Heart right ventricle (tissue), 16 donors: ENCODE results near the gene GSG1. TPM values are rescaled to one million over a fixed set of nuclear protein-coding genes. Genes with fewer than 3 reads are reported as not detected.

Experiments used
- ATAC-seq, 8 donors: fragments of 200-7000 bp; cut with Tn5 transposase; one replicate each; pipeline ENCODE4 v1.9.1; 2020; ENCODE audit warnings: mild to moderate bottlenecking in 8 of 8, moderate library complexity in 8 of 8, moderate number of reproducible peaks in 1 of 8
- DNase-seq, 2 donors: peaks; one replicate each; pipeline ENCODE4 v3.0.0-alpha.2; 2020
- H3K27ac ChIP-seq, 10 donors: fragments of 200-600 bp; sonication (generic) in 2 of 10; one replicate each; pipeline versions ENCODE4 v1.5.0 to v1.8.0; 2020 to 2022; ENCODE audit warnings: mild to moderate bottlenecking in 3 of 10
- H3K27me3 ChIP-seq, 7 donors: fragments of 200-600 bp; one replicate each; pipeline ENCODE4 v1.8.0; 2021 to 2022; ENCODE audit warnings: mild to moderate bottlenecking in 2 of 7
- H3K36me3 ChIP-seq, 9 donors: fragments of 200-600 bp; sonication (generic) in 1 of 9; one replicate each; pipeline versions ENCODE4 v1.5.0 to v1.8.0; 2020 to 2022; ENCODE audit warnings: mild to moderate bottlenecking in 2 of 9
- H3K4me1 ChIP-seq, 9 donors: fragments of 200-600 bp; sonication (generic) in 1 of 9; one replicate each; pipeline versions ENCODE4 v1.5.0 to v1.8.0; 2020 to 2022; ENCODE audit warnings: mild to moderate bottlenecking in 4 of 9
- H3K4me3 ChIP-seq, 10 donors: fragments of 200-600 bp; sonication (generic) in 2 of 10; one replicate each; pipeline versions ENCODE4 v1.5.0 to v1.8.0; 2020 to 2022; ENCODE audit warnings: mild to moderate bottlenecking in 7 of 10, moderate library complexity in 2 of 10
- H3K9me3 ChIP-seq, 11 donors: fragments of 200-600 bp in 10 of 11; sonication (generic) in 2 of 11; one replicate each; pipeline versions ENCODE4 v1.5.0 to v1.8.0; 2013 to 2022; ENCODE audit warnings: mild to moderate bottlenecking in 2 of 11, control low read depth in 1 of 11, moderate library complexity in 1 of 11
- CTCF ChIP-seq, 9 donors: fragments of 200-600 bp; sonication (generic) in 2 of 9; IDR thresholded peaks; one replicate each; pipeline versions ENCODE4 v1.5.0 to v1.8.0; 2021 to 2022; ENCODE audit warnings: antibody characterized with exemption in 9 of 9, mild to moderate bottlenecking in 5 of 9, moderate library complexity in 1 of 9
- WGBS, 2 donors: extraction: QIAGEN DNeasy Blood & Tissue Kit; methylation state at CpG; one replicate each; pipeline ENCODE4 v1.1.7; 2013; ENCODE audit warnings: inconsistent platforms in 1 of 2; 5-methylcytosine and 5-hydroxymethylcytosine counted together
- intact Hi-C, 10 donors: fragments of 100-400 bp; cut with DNase I; formaldehyde crosslinking; loops; one replicate each; pipeline versions ENCODE4 v1.11.1 to v1.14.2; 2022
- polyA plus RNA-seq, 2 donors: library from polyadenylated mRNA; stranded (reverse); fragments of 200-250 nt; gene quantifications; one replicate each; pipeline ENCODE4 v1.2.3, GENCODE V29; 2013
- total RNA-seq, 10 donors: library from RNA; stranded (reverse); fragmentation: NEBNext Ultra II Directional in 3 of 10; extraction: Animal tissue kit (Norgen Biotek cat#: 25700) in 3 of 10; gene quantifications; one replicate each; pipeline versions ENCODE4 v1.2.1 to v1.2.4, GENCODE V29; 2021 to 2023
- donor health status: Arrhythmogenic right ventricular cardiomyopathy.
- donor health status: ischemic (EF 13 %, LVEDD 7.1; RV severe dilation, severe dysfunction).
- donor health status: healthy with polysubstance abuse.
- donor health status: DM: no; HTN: yes; CAD: no.
- donor health status: DM: no; HTN: no; CAD: no.
- donor health status: ischemic (EF 25% LVEDD 6.9; RV normal size, moderate dysfunction).
- donor health status: ischemic (EF 25% LVEDD 5.7; RV mildly dilated, moderate dysfunction).
- donor health status: healthy.
- donor health status: DM: yes; HTN: yes; CAD: no.
- donor health status: Ischemic cardiomyopathy.
- donor health status: ischemic (EF 35%, LVEDD 5.7; RV mildly dilated, moderate dysfunction).
- donor health status: nonischemic (EF 11% LVEDD 7.7; RV severe dilation, severe dysfunction).
- donor health status: DM: yes; HTN: yes; CAD: no.
- donor health status: PGD.
- donor health status: ischemic (EF 29% LVEDD 5.4; RV normal size, mild dysfunction).
- donor health status: nonischemic (EF 23%, LVEDD 6.1; RV moderate dilation, normal function).

The GSG1 gene
- total and polyA plus RNA-seq, 12 donors: not detected

- no peak overlapping the region for H3K4me3 ChIP-seq
- 45 to 54% methylated on average over 3 of the region's 3 CpGs for WGBS, 2 donors
- intact Hi-C loops: loop anchor here in 1 of 10 donors (10.0 kb wide), 1 partner anchor 45 kb away; no protein-coding TSS in a partner anchor
- H3K9me3 ChIP-seq: peaks cover 0 to 14% (median 6%) of the 10 kb centered on the region in 11 donors
- TF ChIP-seq CTCF (IDR thresholded peaks at IDR 0.05): no peak
- ATAC-seq (peak in 1 of 8 donors; percentile 68), DNase-seq (peak in 1 of 2 donors; percentile 7)
- H3K27me3 ChIP-seq: no peaks in the 10 kb centered on the region
- H3K36me3 ChIP-seq: no peaks in the 10 kb centered on the region
- peak overlapping the region in 1 of 10 donors; percentile 29 for H3K27ac ChIP-seq
- H3K4me1 ChIP-seq: peaks cover 0 to 32% (median 7%) of the 10 kb centered on the region in 9 donors
Measured at GRCh38 chr12:13049816-13050215, 53.7 kb downstream of the GSG1 start.

GRCh38 chr12:13046964-13047363, 56.5 kb downstream of the GSG1 start:
- no peak overlapping the region for H3K4me3 ChIP-seq
- H3K36me3 ChIP-seq: no peaks in the 10 kb centered on the region
- H3K9me3 ChIP-seq: no peaks in the 10 kb centered on the region
- H3K4me1 ChIP-seq: peaks cover 0 to 38% (median 11%) of the 10 kb centered on the region in 9 donors
- ATAC-seq: no peak
- DNase-seq: no peak
- intact Hi-C loops: loop anchor here in 1 of 10 donors (10.0 kb wide), 1 partner anchor 48 kb away; no protein-coding TSS in a partner anchor
- 95% methylated on average over 1 of the region's 1 CpG for WGBS, 2 donors
- no peak for TF ChIP-seq CTCF (IDR thresholded peaks at IDR 0.05)
- H3K27me3 ChIP-seq: peaks cover 0 to 4% (median 0%) of the 10 kb centered on the region in 7 donors
- no peak overlapping the region for H3K27ac ChIP-seq

GRCh38 chr12:13045816-13046215, 57.7 kb downstream of the GSG1 start:
- Histone ChIP-seq H3K36me3 (no peaks in the 10 kb centered on the region), H3K4me3 (no peak overlapping the region), H3K9me3 (no peaks in the 10 kb centered on the region), H3K27me3 (peaks cover 0 to 7% (median 0%) of the 10 kb centered on the region in 7 donors), H3K4me1 (peaks cover 0 to 30% (median 11%) of the 10 kb centered on the region in 9 donors), H3K27ac (no peak overlapping the region)
- 93 to 97% methylated on average over 8 of the region's 8 CpGs for WGBS, 2 donors
- no peak for DNase-seq
- intact Hi-C loops: loop anchor here in 1 of 10 donors (10.0 kb wide), 1 partner anchor 49 kb away; no protein-coding TSS in a partner anchor
- ATAC-seq: no peak
- no peak for TF ChIP-seq CTCF (IDR thresholded peaks at IDR 0.05)

- H3K27me3 ChIP-seq: peaks cover 0 to 7% (median 0%) of the 10 kb centered on the region in 7 donors
- WGBS, 2 donors: 6 to 8% methylated on average over 5 of the region's 5 CpGs
- no peaks in the 10 kb centered on the region for H3K9me3 ChIP-seq
- intact Hi-C loops: loop anchor here in 2 of 10 donors (5.0 to 10.0 kb wide), 2 partner anchors 43 to 50 kb away; partner anchors contain the start of gene HEBP1 (in 1 of the 2)
- no peaks in the 10 kb centered on the region for H3K36me3 ChIP-seq
- peak overlapping the region; percentile 89 to 100 (median 94) for H3K4me3 ChIP-seq
- TF ChIP-seq CTCF (IDR thresholded peaks at IDR 0.05): no peak
- DNase-seq: no peak
- no peak for ATAC-seq
- peak overlapping the region in 4 of 10 donors; percentile 51 to 85 (median 65) for H3K27ac ChIP-seq
- H3K4me1 ChIP-seq: peaks cover 0 to 21% (median 11%) of the 10 kb centered on the region in 9 donors
Measured at GRCh38 chr12:13044906-13045299, 58.6 kb downstream of the GSG1 start.
